GM12878 (cell line): ENCODE measurements around the gene TOP2B. TPM values are rescaled to one million over a fixed set of nuclear protein-coding genes. Genes with fewer than 3 reads are reported as not detected.

Experiments
- DPF2 ChIP-seq: fragments of 450-650 bp; IDR thresholded peaks from 2 replicates; pipeline ENCODE4 v1.6.1; 2017; ENCODE audit warnings: mild to moderate bottlenecking
- JUNB ChIP-seq: IDR thresholded peaks from 2 replicates; pipeline ENCODE4 v1.6.1; 2016; ENCODE audit warnings: antibody characterized with exemption, mild to moderate bottlenecking
- MXI1 ChIP-seq: fragments of 150-350 bp; IDR thresholded peaks from 2 replicates; pipeline ENCODE4 v1.6.1; 2011; ENCODE audit warnings: low read depth, mild to moderate bottlenecking, inconsistent platforms, low read length, improper control_type of control experiment
- NR2C2 ChIP-seq: IDR thresholded peaks from 2 replicates; pipeline ENCODE4 v1.6.1; 2011; ENCODE audit warnings: borderline replicate concordance, low read depth; ENCODE audit not compliant: control insufficient read depth, insufficient read length
- ZBED1 ChIP-seq: IDR thresholded peaks from 2 replicates; pipeline ENCODE4 v1.6.1; 2016; ENCODE audit warnings: borderline replicate concordance
- ZNF24 ChIP-seq: fragments of 450-650 bp; IDR thresholded peaks from 2 replicates; pipeline ENCODE4 v1.6.1; 2017; ENCODE audit warnings: antibody characterized with exemption, mild to moderate bottlenecking
- microRNA-seq: library from miRNA; unstranded; fragments of <30 nt; microRNA quantifications from one replicate; pipeline ENCODE4, GENCODE V29; 2018
- polyA plus RNA-seq, 11 experiments: library from polyadenylated mRNA; depleted of rRNA in 4 of 11; unstranded in 6 of 11; stranded (reverse) in 5 of 11; fragments of >200 nt; fragmentation: Nextera tagmentation in 4 of 11; fragmentation: Illumina TruSeq in 1 of 11; extraction: Ambion mirVana in 4 of 11; extraction: Trizol in 1 of 11; gene quantifications; 1 replicate in 1 of 11; 2 replicates in 10 of 11; pipeline versions ENCODE4 v1.2.1 to v1.2.3, GENCODE V29; 2011 to 2016; ENCODE audit warnings: inconsistent platforms in 2 of 11, missing spikeins in 2 of 11, low read depth in 1 of 11
- small RNA-seq: library from RNA; depleted of rRNA; stranded (forward); fragments of <200 nt; gene quantifications from one replicate; pipeline ENCODE3, GENCODE V24; 2014
- total RNA-seq, 4 experiments: library from RNA; depleted of rRNA in 3 of 4; stranded (reverse); fragments of >200 nt in 3 of 4; fragmentation: Illumina TruSeq in 1 of 4; extraction: Trizol in 1 of 4; gene quantifications; 2 replicates each; pipeline versions ENCODE4 v1.2.1 to v1.2.3, GENCODE V29; 2013 to 2021
- TF ChIP-seq, protein P1 (sequence below): fragments of 450-650 bp; IDR thresholded peaks from 2 replicates; pipeline ENCODE4 v1.6.1; 2017; ENCODE audit warnings: mild to moderate bottlenecking, moderate library complexity

TOP2B gene
- total and polyA plus RNA-seq, 10 of the 15 experiments (the other 5 are each of a cell fraction or from before 2014, with no cell fraction given) = 28.6 to 134 (median 83.4) TPM

DNA sequence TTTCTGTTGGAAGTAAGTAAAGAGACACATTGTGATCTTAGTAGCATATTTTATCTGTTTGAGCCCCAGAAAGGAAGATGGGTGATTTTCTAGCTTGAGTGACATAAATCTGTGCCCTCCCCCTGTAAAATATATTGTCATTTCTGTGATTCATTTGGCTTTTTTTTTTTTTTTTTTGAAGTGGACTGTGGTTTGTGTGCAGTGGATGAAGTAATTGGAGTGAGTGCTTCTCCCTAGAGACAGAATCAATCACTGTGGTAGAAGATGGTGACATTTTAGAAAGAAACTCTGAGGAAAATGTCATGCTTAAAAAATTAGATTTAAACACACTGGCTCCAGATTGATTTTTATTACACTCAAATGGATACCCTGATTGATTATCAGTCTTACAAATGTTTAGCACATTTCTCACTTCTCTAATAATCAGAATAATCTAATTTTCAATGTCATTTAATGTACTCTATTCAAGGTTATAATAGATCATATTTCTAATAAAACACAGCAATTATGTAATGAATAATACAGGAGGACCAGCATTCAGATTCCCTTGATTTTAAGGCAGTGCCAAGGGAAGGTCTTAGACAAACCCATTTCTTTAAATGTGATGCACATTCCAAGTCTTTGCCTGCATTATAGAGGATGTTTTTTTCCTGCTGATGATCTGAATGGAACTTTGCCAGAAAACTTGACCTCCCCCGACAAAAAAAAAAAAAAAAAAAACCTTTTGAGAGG lies 116.6 kb downstream of the TOP2B start (continued):
- TF ChIP-seq, protein P1, sequence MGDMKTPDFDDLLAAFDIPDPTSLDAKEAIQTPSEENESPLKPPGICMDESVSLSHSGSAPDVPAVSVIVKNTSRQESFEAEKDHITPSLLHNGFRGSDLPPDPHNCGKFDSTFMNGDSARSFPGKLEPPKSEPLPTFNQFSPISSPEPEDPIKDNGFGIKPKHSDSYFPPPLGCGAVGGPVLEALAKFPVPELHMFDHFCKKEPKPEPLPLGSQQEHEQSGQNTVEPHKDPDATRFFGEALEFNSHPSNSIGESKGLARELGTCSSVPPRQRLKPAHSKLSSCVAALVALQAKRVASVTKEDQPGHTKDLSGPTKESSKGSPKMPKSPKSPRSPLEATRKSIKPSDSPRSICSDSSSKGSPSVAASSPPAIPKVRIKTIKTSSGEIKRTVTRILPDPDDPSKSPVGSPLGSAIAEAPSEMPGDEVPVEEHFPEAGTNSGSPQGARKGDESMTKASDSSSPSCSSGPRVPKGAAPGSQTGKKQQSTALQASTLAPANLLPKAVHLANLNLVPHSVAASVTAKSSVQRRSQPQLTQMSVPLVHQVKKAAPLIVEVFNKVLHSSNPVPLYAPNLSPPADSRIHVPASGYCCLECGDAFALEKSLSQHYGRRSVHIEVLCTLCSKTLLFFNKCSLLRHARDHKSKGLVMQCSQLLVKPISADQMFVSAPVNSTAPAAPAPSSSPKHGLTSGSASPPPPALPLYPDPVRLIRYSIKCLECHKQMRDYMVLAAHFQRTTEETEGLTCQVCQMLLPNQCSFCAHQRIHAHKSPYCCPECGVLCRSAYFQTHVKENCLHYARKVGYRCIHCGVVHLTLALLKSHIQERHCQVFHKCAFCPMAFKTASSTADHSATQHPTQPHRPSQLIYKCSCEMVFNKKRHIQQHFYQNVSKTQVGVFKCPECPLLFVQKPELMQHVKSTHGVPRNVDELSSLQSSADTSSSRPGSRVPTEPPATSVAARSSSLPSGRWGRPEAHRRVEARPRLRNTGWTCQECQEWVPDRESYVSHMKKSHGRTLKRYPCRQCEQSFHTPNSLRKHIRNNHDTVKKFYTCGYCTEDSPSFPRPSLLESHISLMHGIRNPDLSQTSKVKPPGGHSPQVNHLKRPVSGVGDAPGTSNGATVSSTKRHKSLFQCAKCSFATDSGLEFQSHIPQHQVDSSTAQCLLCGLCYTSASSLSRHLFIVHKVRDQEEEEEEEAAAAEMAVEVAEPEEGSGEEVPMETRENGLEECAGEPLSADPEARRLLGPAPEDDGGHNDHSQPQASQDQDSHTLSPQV = no peak
- TF ChIP-seq ZBED1 (no peak), NR2C2 (no peak), MXI1 (no peak), ZNF24 (no peak), DPF2 (no peak), JUNB (no peak)
- TF ChIP-seq, all 136 proteins: peak for 0

Small RNA genes within 50 kb of the gene (microRNA-seq; reads per million reads assigned to microRNA genes)
- 8.1 reads per million, percentile 40 among the genes with 10 or more reads in this experiment for gene MIR4442

Small RNA genes within 50 kb of the gene (small RNA-seq; reads per million reads assigned to genes)
- not detected for gene CRIP1P2
- not detected for gene RF01161
- not detected for gene RF02271

Other genes with a start within 250 kb of the TOP2B start
- not detected in 2 replicates for gene RARB, start 236.6 kb downstream of the TOP2B start, total RNA-seq (2014; rRNA removed)
- not detected in 2 replicates for gene RARB, start 236.6 kb downstream of the TOP2B start, total RNA-seq (2014; rRNA removed; fragmentation: Illumina TruSeq; extraction: Trizol)
- not detected in 2 replicates for gene RARB, start 236.6 kb downstream of the TOP2B start, total RNA-seq (2021)
- not detected in 2 replicates for gene RARB, start 236.6 kb downstream of the TOP2B start, polyA plus RNA-seq (2011; rRNA removed)
- not detected in 2 replicates for gene RARB, start 236.6 kb downstream of the TOP2B start, polyA plus RNA-seq (2014; fragmentation: Illumina TruSeq; extraction: Trizol)
- under 1 TPM; 0.05 to 0.06 TPM for gene RARB, start 236.6 kb downstream of the TOP2B start, polyA plus RNA-seq (2014; fragmentation: Nextera tagmentation; extraction: Ambion mirVana)
- gene RARB, start 236.6 kb downstream of the TOP2B start, polyA plus RNA-seq (2014; rRNA removed) = not detected in 2 replicates
- not detected for gene RARB, start 236.6 kb downstream of the TOP2B start, polyA plus RNA-seq (2016; fragmentation: Nextera tagmentation; extraction: Ambion mirVana)
- 39.5 and 48.4 TPM in 2 replicates for gene NGLY1, start 118.5 kb upstream of the TOP2B start, total RNA-seq (2014; rRNA removed)
- gene NGLY1, start 118.5 kb upstream of the TOP2B start, total RNA-seq (2014; rRNA removed; fragmentation: Illumina TruSeq; extraction: Trizol) = 54.0 and 57.4 TPM in 2 replicates
- 44.6 and 47.7 TPM in 2 replicates for gene NGLY1, start 118.5 kb upstream of the TOP2B start, total RNA-seq (2021)
- 54.0 and 78.5 TPM in 2 replicates for gene NGLY1, start 118.5 kb upstream of the TOP2B start, polyA plus RNA-seq (2011; rRNA removed)
- 46.3 and 57.7 TPM in 2 replicates for gene NGLY1, start 118.5 kb upstream of the TOP2B start, polyA plus RNA-seq (2014; fragmentation: Illumina TruSeq; extraction: Trizol)
- 10 to 100 TPM; 29.8 to 32.2 TPM for gene NGLY1, start 118.5 kb upstream of the TOP2B start, polyA plus RNA-seq (2014; fragmentation: Nextera tagmentation; extraction: Ambion mirVana)
- 27.5 and 33.8 TPM in 2 replicates for gene NGLY1, start 118.5 kb upstream of the TOP2B start, polyA plus RNA-seq (2014; rRNA removed)
- gene NGLY1, start 118.5 kb upstream of the TOP2B start, polyA plus RNA-seq (2016; fragmentation: Nextera tagmentation; extraction: Ambion mirVana) = 10 to 100 TPM; 60.2 to 73.5 TPM
- gene OXSM, start 125.2 kb upstream of the TOP2B start, total RNA-seq (2014; rRNA removed) = 12.9 and 16.8 TPM in 2 replicates
- gene OXSM, start 125.2 kb upstream of the TOP2B start, total RNA-seq (2014; rRNA removed; fragmentation: Illumina TruSeq; extraction: Trizol) = 13.3 and 14.2 TPM in 2 replicates
- gene OXSM, start 125.2 kb upstream of the TOP2B start, total RNA-seq (2021) = 12.3 and 12.9 TPM in 2 replicates
- gene OXSM, start 125.2 kb upstream of the TOP2B start, polyA plus RNA-seq (2011; rRNA removed) = 37.5 and 65.0 TPM in 2 replicates
- 16.9 and 19.0 TPM in 2 replicates for gene OXSM, start 125.2 kb upstream of the TOP2B start, polyA plus RNA-seq (2014; fragmentation: Illumina TruSeq; extraction: Trizol)
- gene OXSM, start 125.2 kb upstream of the TOP2B start, polyA plus RNA-seq (2014; fragmentation: Nextera tagmentation; extraction: Ambion mirVana) = 10 to 100 TPM; 28.6 to 32.5 TPM
- 11.9 and 13.7 TPM in 2 replicates for gene OXSM, start 125.2 kb upstream of the TOP2B start, polyA plus RNA-seq (2014; rRNA removed)
- 10 to 100 TPM; 27.2 to 30.9 TPM for gene OXSM, start 125.2 kb upstream of the TOP2B start, polyA plus RNA-seq (2016; fragmentation: Nextera tagmentation; extraction: Ambion mirVana)